HG03139 (cell line): ENCODE measurements around the gene MKKS.

Experiments used
- ATAC-seq: cut with Tn5 transposase; IDR thresholded peaks from one replicate; pipeline ENCODE4 v1.9.1; 2021; ENCODE audit not compliant: unreplicated experiment

The MKKS gene

DNA sequence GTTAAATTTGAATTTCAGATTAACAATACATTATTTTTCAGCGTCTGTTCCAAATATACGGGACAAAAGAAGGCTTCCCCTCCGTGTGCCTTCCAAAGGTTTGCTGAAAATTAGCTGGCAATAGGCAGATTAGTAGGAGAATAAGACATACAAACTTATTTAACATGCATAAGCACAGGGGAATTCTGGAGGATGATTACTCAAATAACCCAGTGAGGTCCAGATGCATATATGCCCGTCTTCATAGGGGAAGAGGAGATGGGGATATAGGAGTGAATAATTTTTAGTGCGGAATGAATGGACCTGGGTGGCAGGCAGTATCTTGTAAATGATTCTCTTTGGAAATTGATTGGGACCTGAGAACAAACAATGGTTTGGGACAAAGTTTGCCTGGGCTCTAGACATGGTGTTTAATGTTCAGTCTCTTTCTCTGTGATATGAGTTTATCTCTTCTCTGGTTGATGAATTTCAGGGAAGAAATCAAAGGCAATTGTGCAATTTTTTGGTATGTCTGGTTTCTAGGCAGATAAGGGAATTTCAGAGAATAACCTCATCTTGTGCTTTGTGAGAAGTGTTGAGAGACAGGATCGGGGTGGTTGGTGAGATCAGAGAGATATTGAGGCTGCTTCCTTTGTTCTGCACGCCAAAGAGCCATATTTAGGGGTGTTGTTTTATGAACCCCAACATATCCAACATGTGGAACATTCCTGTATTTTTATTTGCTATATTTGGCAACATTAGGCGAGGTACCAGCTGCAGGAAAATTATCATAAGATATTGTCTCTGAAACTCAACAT lies 63.7 kb downstream of the MKKS start:
- ATAC-seq: no peak

DNA sequence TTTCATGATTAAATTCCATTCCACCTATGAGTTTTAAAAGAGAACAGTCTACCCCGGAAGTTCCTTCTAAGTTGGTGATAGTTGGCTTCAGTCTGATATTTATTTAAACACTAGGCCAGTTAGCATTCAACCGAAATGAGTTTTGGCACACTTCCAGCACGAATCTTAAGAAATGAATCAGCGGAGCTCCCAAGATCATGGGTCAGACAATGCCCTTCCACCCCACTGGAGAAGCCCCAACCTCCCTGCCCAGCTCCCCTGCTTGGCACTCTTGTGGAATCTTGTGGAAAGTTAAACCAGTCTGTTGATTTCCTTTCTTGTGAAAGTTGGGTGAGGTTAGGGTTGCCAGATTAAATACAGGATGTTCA lies 64.3 kb downstream of the MKKS start:
- ATAC-seq: no peak

DNA sequence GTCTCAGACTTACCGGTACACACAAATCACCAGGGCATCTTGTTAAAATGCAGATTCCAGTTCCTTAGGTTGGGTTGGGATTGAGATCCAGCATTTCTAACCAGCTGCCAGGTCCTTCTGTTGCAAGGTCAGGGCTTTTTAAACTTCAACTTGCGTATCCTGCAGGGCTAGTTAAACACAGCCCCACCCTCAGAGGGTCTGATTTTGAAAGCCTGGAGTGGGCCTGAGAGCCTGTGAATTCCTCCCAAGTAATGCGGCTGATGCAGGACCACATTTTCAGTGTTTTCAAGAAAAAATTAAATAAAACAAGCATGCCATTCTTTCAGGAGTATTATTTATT lies 65.3 kb downstream of the MKKS start:
- ATAC-seq: no peak

DNA sequence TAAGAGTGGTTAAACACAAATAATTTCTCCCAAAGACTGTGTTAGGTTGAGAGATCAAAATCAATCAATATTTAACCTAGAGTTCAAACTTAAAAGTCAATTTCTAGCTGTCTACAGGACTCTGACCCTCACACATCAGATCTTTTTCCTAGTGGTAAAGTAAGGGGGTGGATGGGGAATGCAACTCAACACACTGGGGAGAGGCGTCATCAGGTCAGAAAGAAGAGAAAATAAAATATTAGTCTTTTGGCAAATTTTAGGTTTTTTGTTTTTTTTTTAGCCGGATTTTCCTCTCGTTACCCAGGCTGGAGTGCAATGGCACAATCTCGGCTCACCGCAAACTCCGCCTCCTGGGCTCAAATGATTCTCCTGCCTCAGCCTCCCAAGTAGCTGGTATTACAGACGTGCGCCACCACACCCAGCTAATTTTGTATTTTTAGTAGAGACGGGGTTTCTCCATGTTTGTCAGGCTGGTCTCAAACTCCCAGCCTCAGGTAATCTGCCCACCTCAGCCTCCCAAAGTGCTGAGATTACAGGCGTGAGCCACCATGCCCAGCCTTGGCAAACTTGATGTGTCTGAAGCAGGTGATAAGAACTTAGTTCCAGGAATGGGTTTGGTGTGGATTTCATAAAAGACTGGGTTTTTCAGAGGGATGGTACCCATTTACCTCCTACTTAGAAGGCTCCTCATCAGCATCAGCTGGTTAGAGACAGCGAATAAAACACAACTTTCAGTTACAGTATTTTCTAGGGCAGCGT lies 65.9 kb downstream of the MKKS start:
- no peak for ATAC-seq

DNA sequence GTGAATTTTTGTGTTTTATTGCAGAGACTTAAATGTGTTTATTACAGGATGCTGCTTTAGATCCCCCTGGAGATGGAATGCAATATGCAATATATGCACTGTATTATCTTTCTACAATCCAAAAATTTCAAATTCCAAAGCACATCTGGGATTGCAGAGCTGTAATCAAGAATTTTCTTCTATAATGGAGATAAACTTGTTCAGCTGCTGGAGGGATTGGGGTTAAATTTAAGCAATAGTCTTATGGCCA lies 66.4 kb downstream of the MKKS start:
- ATAC-seq: no peak

DNA sequence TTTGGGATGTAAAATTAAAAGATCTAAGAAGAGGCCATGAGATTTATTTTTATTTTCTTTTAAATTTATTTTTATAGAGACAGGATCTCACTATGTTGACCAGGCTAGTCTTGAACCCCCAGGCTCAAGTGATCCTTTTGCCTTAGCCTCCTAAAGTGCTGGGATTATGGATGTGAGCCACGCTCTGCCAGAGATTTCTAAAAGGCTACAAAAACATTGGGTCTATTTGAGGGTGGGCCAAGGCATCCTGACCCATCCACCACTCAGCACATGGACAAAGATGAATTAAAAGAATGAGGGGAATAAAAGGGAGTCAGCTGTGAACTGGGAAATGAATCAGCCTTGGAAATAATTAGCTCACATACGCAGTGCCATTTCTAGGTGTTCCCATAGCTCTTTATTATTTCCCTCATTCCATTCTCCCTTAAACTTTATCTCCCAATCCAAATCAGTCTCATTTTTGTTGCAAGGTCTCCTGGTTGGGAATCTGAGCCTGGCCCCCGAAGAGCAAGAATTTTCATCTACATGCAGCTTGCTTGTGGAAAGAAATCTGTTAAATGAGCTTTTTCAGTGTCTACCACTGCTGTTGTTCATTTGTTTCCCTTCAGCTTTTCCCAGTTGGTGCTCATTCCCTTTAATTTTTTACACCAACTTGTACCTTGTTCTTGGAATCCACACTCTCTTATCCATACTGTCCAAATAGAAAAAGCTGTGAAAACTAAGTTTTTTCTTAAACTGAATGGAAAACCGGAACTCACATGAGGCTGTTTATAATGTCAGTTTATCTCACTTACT lies 66.9 kb downstream of the MKKS start:
- no peak for ATAC-seq

DNA sequence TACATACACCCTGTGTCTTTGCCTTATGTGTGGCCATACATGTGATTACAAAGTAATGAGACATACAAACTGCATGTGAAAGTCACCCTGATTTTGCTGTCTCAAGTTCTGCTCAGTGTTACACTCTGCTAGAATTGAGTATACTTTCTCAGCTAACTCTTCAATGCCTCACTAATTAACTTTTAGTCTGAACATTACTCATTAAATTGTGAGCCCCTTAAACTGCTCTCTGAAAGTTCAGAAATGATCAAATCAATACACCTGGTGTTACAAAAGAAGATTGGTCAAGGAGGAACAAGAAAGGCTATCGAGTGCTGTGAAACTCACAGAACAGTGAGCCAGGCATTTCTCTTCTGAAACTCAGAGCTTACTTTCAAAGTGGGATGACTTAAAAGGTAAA lies 71.3 kb downstream of the MKKS start:
- peak; percentile 80 for ATAC-seq

DNA sequence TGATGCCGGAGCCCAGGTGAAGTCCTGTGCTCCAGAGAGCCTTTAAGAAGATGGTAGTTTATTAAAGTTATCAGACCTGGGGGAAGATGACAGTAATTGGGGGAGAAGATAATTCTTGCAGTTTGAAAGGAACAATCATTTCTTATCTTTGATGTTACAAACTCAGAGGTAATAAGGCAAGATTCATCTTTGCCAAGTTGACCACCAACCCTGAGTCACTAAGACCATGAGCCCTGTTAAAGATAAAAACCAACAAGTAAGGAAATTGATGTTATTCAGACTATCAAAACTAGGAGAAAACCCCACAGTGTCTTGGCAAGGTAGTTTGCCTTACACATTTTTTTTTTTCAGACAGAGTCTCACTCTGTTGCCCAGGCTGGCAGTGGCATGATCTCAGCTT lies 73.1 kb downstream of the MKKS start:
- ATAC-seq: no peak

DNA sequence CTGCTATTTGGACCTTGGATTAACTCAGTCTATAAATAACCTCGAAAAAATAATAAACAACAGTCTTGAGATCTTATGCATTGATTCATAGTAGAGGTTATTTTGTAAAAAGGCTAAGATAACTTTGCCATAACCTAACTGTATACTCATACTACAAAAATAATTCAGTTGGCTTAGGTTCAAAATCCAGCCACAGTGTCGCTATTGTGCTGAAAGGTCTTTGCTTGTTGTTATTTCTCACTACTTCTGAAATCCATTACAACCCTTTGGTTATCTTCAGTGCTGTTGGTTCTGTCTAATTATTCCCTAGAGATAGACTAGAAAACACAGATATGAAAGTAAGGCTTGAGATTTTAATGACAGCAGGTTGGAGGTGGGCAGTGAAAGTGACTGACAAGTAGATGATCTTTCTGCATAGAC lies 74.4 kb downstream of the MKKS start:
- no peak for ATAC-seq

DNA sequence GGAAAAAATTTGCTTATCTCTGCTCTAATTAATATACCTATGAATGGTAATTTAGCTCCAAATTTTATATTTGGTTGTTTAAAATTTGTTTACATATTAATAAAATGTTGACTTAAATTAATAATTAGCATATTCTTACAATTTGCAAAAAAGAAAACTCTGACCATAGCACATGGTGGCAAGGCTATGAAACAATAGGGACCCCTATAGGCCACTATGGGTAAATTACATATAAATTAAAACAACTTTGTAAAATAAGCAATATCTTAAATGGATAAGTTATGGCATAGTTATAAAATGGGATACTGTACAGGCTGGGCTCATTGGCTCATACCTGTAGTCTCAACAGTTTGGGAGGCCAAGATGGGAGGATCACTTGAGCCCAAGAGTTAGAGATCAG lies 76.0 kb downstream of the MKKS start:
- no peak for ATAC-seq

DNA sequence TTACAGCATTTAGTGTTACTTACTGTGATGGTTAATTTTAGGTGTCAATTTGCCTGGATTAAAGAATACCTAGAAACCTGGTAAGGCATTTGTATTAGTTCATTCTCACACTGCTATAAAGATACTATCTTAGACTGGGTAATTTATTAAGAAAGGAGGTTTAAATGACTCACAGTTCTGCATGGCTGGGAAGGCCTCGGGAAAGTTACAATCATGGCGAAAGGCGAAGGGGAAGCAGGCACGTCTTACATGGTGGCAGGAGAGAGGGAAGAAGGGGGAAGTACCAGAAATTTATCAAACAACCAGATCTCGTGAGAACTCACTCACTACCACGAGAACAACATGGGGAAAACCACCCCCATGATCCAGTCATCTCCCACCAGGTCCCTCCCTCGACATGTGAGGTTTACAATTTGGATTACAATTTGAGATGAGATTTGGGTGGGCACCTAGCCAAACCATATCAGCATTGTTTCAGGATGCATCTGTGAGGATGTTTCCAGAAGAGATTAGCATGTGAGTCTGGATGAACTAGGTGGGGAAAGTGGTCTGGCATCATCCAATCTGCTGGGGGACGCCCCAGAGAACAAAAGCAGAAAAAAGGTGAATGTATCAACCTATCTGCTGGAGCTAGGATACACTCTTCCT lies 76.8 kb downstream of the MKKS start:
- no peak for ATAC-seq

DNA sequence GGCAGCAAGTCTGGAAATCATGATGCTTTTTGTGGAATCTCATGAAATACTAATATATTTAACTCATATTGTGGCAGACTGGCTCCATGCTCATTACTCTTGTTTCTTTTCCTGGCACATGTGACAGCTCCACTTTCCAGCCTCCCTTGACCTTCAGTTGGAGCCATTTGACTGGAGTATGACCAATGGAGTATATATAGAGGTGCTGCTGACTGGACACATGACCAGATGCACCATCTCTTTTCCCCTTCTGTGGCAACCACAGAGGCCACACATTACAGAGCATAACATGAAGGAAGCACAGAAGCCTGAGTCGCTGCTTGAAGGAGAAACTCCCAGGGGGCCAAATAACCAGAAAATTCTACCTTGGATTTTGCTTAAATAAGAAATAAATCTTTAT lies 77.4 kb downstream of the MKKS start:
- no peak for ATAC-seq

DNA sequence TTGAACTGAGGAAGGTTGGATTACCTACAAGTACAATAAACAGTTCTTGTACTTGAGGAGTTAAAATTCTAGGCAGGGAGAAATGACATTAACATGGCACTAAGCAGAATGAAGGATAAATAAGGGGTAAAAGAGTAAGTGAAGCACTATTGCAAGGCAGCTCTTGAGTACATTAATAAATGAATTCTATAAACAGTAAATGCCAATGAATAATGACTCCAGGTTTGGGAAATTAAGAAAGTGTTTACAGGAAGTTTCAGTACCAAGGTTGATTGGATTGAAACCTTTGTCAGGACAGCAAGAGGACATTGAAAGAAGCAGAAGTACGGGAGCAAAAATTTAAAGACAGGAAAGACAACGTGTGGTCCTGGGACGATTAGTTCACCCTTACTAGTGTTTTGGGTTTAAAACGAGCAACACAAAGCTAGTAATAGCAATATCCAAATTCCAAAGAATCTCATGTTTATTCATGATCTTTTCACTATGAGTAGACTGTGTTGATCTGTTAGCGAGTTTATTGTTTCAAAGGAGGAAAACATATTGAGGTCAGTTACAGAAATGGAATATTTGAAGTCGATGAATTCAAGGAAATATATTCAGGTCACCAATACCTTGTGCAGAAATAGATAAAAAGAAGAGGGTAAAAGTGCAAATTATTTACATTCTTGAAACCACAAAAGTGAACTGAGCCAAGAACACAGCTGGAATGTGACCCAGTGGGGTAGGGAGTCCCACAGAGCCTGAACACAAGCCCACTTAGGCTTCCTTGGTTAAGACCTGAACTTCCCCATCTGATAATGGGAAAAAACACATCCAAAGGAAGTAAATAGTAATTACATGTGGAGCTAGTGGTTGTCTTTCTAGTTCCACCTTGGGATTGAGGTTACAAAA lies 80.8 kb downstream of the MKKS start:
- no peak for ATAC-seq
